ENCODE results near the gene IPO5.

Gene IPO5

GRCh38 chr13:97936036-97936435 lies 17.4 kb upstream of the IPO5 start:
- DNase-seq (ENCODE audit: low read depth), result no peak
- no peak for TF ChIP-seq CTCF (conservative IDR thresholded peaks at IDR 0.05; ENCODE audit: low read depth, low read length)
- H3K4me3 ChIP-seq (ENCODE audit: low read length), result no peak overlapping the region

- DNase-seq (ENCODE audit: low read depth), result no peak
- no peak overlapping the region for H3K4me3 ChIP-seq (ENCODE audit: low read length)
- TF ChIP-seq CTCF (conservative IDR thresholded peaks at IDR 0.05; ENCODE audit: low read depth, low read length), result no peak
Observed at GRCh38 chr13:97938706-97939475, 14.6 kb upstream of the IPO5 start.

GRCh38 chr13:97944396-97945029 lies 9.0 kb upstream of the IPO5 start:
- DNase-seq (ENCODE audit: low read depth), result no peak
- no peak overlapping the region for H3K4me3 ChIP-seq (ENCODE audit: low read length)
- no peak for TF ChIP-seq CTCF (conservative IDR thresholded peaks at IDR 0.05; ENCODE audit: low read depth, low read length)

- no peak for TF ChIP-seq CTCF (conservative IDR thresholded peaks at IDR 0.05; ENCODE audit: low read depth, low read length)
- no peak for DNase-seq (ENCODE audit: low read depth)
- H3K4me3 ChIP-seq (ENCODE audit: low read length), result no peak overlapping the region
Observed at GRCh38 chr13:97945342-97945741, 8.1 kb upstream of the IPO5 start.

GRCh38 chr13:97945792-97946419 lies 7.6 kb upstream of the IPO5 start:
- no peak overlapping the region for H3K4me3 ChIP-seq (ENCODE audit: low read length)
- DNase-seq (ENCODE audit: low read depth), result no peak
- no peak for TF ChIP-seq CTCF (conservative IDR thresholded peaks at IDR 0.05; ENCODE audit: low read depth, low read length)

GRCh38 chr13:97946951-97947588 lies 6.4 kb upstream of the IPO5 start:
- no peak overlapping the region for H3K4me3 ChIP-seq (ENCODE audit: low read length)
- no peak for TF ChIP-seq CTCF (conservative IDR thresholded peaks at IDR 0.05; ENCODE audit: low read depth, low read length)
- DNase-seq (ENCODE audit: low read depth), result peak; percentile 26
